HG03108 (cell line): ENCODE measurements around the gene PRH2.

Source experiments
- ATAC-seq: cut with Tn5 transposase; IDR thresholded peaks from one replicate; pipeline ENCODE4 v1.9.1; 2021; ENCODE audit warnings: moderate library complexity; ENCODE audit not compliant: unreplicated experiment

Gene PRH2

DNA sequence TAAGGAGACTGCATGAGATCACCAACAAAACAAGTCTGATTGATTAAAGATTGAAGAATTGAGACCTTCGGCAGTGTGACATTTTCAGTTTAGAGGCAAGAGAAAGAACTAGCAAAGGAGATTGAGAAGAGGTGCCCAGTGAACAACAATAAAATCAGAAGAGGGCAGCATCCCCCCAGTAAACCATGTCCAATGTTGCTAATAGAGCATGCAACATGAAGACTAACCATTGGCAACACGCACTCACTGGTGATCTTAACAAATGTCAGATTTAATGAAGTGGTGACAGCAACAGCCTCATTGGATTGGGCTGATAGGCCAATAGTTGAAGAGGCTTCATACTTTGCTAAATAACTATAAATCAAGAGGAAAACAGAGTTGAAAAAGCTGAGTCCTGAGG is 30.8 kb downstream of the PRH2 start:
- ATAC-seq = no peak

- ATAC-seq = no peak
These were observed 31.2 kb downstream of the PRH2 start for GRCh38 chr12:10960211-10960610.

DNA sequence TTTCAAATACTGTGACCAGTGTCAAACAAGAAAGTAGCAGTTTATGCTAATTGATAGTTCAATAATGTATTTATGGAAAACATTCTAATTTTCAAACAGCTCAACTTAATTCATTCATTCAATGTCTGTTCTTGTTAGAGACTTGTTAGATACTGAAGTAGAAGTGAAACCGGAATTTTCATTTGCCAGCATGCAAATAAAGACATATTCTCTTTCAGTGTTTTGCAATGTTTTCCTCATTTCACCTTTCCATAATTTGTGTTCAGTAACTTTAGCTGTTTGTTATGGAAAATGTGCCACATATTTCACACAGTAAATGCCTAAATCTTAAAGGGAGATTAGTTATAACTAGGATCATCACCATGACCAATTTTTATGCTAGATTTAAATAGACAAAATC is 36.4 kb downstream of the PRH2 start:
- no peak for ATAC-seq

DNA sequence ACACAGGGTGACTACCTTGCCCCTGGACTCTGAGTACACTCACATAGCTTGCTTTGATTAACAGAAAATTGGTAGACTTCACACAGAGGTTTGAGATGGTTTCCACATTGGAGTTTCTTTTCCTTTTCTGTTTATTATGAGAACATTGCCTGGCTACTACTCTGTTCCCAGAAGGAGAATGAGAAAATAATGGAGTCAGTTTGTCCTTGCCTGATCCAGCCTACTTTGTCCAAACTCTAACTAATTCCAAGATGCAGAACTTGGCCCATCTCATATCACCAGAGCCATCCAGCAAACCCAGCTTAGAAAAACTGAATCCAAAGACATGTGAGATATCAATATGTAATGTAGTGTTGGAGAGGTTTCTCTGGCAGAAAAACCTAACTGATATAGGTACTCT is 37.3 kb downstream of the PRH2 start:
- no peak for ATAC-seq

DNA sequence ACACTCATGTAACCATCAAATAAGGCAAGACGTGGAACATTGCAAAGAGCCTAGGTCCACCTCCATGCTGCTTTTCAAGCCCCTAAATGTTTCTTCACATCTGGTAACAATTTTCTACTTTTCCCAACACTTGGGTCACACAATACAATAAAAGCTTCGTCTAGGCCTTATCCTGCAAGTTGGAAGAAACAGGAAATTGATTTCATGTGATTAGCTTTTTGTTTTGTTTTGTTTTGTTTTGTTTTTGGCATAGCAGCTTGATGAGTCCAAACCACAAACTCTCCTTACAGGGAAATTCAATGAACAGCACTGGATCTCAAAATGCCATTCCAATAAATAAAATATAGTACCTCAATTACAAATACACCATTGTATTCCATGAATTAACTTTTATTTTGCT is 38.4 kb downstream of the PRH2 start:
- no peak for ATAC-seq

- ATAC-seq = no peak
These were observed 39.9 kb downstream of the PRH2 start for GRCh38 chr12:10968765-10969456.

- no peak for ATAC-seq
These were observed 45.9 kb downstream of the PRH2 start for GRCh38 chr12:10974965-10975364.

DNA sequence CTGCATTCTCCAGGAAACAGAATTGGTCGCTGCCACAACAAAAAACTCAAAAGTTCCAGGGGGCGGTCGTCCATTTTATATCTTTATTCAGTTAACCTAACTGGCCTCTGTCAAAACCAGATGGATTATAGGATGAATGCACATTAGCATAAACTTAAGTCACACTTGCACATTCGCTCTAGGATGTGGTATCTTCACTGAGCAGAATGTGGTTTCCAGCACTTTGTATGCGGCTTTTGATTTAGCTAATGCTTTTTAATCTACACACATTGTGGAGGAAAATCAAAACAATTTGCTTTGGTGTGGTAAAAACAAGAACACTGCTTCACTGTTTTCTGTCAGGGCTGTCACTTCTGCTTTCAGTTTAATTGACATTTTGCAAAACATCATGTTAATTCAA is 53.2 kb downstream of the PRH2 start:
- no peak for ATAC-seq
